GM12801 (cell line): ENCODE measurements around the gene KRTAP12-1.

Source experiments
- TF ChIP-seq, protein P1 (sequence below): IDR thresholded peaks from one replicate; pipeline ENCODE4 v1.5.1; 2011; ENCODE audit warnings: control low read depth; ENCODE audit not compliant: insufficient read length; ENCODE audit errors: extremely low read depth

The KRTAP12-1 gene

DNA sequence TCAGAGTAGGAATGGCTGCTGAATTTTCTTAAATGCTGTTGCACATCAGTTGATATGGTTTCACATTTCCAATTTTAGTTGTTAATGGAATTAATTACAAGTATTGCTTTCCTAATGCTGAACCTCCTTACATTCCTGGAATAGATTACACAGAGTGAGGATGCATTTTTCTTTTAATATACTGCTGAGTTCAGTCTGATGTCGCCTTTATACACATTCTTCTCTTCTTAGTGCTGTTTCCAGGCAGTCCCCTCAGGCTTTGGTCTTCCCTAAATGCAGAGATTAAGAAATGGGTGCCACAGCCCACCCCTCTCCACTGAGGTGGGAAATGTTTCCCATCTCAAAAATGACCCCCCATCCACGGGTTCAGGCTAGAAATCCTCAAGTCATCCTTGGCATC, 36.1 kb upstream of the KRTAP12-1 start:
- TF ChIP-seq, protein P1, sequence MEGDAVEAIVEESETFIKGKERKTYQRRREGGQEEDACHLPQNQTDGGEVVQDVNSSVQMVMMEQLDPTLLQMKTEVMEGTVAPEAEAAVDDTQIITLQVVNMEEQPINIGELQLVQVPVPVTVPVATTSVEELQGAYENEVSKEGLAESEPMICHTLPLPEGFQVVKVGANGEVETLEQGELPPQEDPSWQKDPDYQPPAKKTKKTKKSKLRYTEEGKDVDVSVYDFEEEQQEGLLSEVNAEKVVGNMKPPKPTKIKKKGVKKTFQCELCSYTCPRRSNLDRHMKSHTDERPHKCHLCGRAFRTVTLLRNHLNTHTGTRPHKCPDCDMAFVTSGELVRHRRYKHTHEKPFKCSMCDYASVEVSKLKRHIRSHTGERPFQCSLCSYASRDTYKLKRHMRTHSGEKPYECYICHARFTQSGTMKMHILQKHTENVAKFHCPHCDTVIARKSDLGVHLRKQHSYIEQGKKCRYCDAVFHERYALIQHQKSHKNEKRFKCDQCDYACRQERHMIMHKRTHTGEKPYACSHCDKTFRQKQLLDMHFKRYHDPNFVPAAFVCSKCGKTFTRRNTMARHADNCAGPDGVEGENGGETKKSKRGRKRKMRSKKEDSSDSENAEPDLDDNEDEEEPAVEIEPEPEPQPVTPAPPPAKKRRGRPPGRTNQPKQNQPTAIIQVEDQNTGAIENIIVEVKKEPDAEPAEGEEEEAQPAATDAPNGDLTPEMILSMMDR, result no peak

GRCh38 chr21:44716984-44717383, 35.0 kb upstream of the KRTAP12-1 start:
- TF ChIP-seq, protein P1, result no peak

GRCh38 chr21:44714905-44715304, 32.9 kb upstream of the KRTAP12-1 start:
- TF ChIP-seq, protein P1, result no peak

- TF ChIP-seq, protein P1, result no peak
Measured at GRCh38 chr21:44713846-44714245, 31.9 kb upstream of the KRTAP12-1 start.

DNA sequence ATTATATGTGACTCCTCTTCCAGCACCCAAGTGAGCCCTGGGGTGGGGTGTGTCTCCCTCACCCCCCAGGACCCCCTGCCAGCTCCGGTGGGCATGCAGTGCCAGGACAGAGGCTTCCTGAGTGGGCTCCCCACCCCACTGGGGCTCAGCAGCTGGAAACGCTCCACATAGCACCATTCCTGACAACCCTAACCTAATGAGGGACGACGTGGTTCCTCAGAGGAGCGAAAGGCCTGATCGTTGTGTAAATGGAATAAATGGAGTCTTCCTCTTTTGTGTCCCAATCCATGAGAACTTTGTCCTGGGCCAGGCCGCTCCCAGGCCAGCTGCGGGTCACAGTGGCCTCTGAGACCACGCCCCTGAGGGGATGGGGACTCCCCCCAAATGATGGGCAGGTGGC, 31.2 kb upstream of the KRTAP12-1 start:
- TF ChIP-seq, protein P1, result no peak

- TF ChIP-seq, protein P1, result no peak
Measured at GRCh38 chr21:44712203-44713028, 30.5 kb upstream of the KRTAP12-1 start.

- TF ChIP-seq, protein P1, result no peak
Measured at GRCh38 chr21:44711327-44712202, 29.6 kb upstream of the KRTAP12-1 start, which contains the start of gene TSPEAR. Gene TSPEAR, minus strand, starts transcription at chr21:44711572. Its CDS starts 58 bp downstream, at chr21:44711514.
